ENCODE results near the gene TMED4.

DNA sequence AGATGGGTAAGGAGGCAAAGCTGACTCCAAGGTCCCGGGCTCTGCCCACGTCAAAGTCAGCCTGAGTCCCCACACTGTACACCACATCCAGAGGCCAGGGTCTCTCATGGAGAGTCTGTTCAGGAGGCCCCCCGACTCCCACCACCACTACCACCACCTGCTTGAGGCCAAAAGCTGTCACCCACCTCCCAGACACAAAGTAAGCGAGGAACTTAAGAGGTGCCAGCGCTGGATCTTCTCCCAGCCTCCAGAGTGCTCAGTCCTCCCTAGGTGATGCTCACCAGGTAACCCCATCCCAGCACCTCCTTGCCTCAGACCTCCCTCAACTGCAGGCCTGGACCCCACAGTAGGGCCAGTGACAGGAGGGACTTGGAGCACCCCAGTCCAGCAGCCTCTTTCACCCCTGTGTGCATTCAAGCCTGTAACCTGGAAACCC is 41.4 kb downstream of the TMED4 start:
- TF ChIP-seq, protein P1, sequence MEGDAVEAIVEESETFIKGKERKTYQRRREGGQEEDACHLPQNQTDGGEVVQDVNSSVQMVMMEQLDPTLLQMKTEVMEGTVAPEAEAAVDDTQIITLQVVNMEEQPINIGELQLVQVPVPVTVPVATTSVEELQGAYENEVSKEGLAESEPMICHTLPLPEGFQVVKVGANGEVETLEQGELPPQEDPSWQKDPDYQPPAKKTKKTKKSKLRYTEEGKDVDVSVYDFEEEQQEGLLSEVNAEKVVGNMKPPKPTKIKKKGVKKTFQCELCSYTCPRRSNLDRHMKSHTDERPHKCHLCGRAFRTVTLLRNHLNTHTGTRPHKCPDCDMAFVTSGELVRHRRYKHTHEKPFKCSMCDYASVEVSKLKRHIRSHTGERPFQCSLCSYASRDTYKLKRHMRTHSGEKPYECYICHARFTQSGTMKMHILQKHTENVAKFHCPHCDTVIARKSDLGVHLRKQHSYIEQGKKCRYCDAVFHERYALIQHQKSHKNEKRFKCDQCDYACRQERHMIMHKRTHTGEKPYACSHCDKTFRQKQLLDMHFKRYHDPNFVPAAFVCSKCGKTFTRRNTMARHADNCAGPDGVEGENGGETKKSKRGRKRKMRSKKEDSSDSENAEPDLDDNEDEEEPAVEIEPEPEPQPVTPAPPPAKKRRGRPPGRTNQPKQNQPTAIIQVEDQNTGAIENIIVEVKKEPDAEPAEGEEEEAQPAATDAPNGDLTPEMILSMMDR (IDR thresholded peaks at IDR 0.05; ENCODE audit: extremely low read depth in 1 of 2, insufficient read depth in 1 of 2, low read depth in 1 of 2, low read length in 2 of 2): no peak
- TF ChIP-seq POLR2A (IDR thresholded peaks at IDR 0.05; ENCODE audit: low read depth, low read length): no peak
- no peak for TF ChIP-seq EZH2 (IDR thresholded peaks at IDR 0.05; ENCODE audit: borderline replicate concordance, low read depth, low read length, severe bottlenecking)
- no peak for TF ChIP-seq MAX (IDR thresholded peaks at IDR 0.05; ENCODE audit: insufficient read depth, insufficient read length)
- no peak for TF ChIP-seq POLR2AphosphoS5 (IDR thresholded peaks at IDR 0.05; ENCODE audit: insufficient read depth, low read depth, low read length)
- TF ChIP-seq GATA2 (IDR thresholded peaks at IDR 0.05; ENCODE audit: insufficient read depth, insufficient read length, low read depth, low read length): no peak
- TF ChIP-seq JUN (IDR thresholded peaks at IDR 0.05; ENCODE audit: borderline replicate concordance, insufficient read depth, insufficient read length, low read depth): no peak
- no peak for TF ChIP-seq FOS (IDR thresholded peaks at IDR 0.05; ENCODE audit: borderline replicate concordance, insufficient read depth, low read length)
- TF ChIP-seq MYC (IDR thresholded peaks at IDR 0.05; ENCODE audit: low read depth, low read length): no peak
